GM18909 (cell line): Measurements from ENCODE around the gene SLC13A3.

Source experiments
- ATAC-seq: cut with Tn5 transposase; IDR thresholded peaks from one replicate; pipeline ENCODE4 v1.9.1; 2021; ENCODE audit warnings: mild to moderate bottlenecking; ENCODE audit not compliant: unreplicated experiment, poor library complexity

SLC13A3 gene

GRCh38 chr20:46651091-46651962 is at the start of gene SLC13A3:
Gene SLC13A3 (minus strand): TSS chr20:46651459. CDS start chr20:46651421, 38 bp downstream.
- ATAC-seq = no peak

GRCh38 chr20:46701057-46701456 is 49.8 kb upstream of the SLC13A3 start:
- ATAC-seq = no peak

DNA sequence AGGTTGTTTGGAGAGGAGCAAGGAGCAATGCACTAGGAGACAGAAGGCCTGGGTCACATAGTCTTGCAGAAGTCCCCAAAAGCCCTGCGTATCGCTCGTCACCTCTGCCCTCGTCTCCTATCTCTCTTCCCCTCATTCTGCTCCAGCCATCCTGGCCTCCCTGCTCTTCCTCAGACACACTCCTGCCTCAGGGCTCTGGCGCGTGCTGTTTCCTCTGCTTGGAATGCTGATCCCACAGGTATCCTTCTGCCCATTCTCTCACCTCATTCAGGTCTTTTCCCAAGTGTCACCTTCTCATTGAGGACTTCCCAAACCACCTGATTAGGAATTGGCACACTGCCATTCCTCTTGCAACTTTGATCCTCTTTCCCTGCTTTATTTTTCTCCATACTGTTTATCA is 49.2 kb upstream of the SLC13A3 start:
- no peak for ATAC-seq

- no peak for ATAC-seq
These were observed 48.5 kb upstream of the SLC13A3 start for GRCh38 chr20:46699651-46700359.

GRCh38 chr20:46698788-46699187 is 47.5 kb upstream of the SLC13A3 start:
- no peak for ATAC-seq

DNA sequence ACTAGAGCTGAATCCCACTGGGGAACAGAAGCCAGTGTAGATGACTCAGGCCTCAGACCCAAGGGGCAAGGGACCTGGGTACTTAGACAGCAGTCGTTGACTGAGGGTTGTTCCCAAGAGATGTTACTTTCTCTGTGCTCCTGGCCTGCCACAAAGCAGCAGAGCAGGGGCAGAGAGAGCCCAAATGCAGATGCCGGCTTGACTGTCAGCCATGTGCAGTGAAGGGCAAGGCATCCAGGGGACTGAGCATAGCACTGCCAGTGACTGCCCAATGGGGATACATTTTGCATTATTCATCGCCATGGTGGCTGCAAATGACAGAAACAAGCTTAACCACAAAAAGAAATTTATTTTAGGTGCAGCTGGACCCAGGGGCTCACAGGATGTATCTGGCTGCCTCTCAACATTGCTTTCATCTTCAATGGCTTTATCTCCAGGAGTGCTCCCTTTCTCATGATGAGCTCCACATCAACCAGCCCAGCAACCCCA is 45.6 kb upstream of the SLC13A3 start:
- ATAC-seq = no peak

GRCh38 chr20:46695892-46696291 is 44.6 kb upstream of the SLC13A3 start:
- no peak for ATAC-seq

DNA sequence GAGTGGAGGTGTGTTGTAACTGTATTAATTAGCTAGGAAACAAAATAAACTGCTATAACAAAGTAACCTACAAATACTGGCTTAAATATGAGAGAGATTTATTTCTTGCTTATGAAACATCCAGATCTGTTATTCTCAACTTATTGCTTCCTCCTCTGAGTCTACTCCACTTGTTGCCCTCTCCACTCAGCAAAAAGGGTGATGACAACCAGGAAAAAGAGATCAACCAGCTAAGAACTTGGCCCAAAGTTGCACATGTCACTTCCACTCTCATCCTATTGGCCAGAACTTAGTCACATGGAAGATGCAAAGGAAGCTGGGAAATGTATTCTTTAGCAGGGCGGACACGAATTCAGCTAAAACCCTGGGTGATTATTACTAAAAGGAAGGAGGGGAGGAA is 43.2 kb upstream of the SLC13A3 start:
- no peak for ATAC-seq

- no peak for ATAC-seq
These were observed 39.9 kb upstream of the SLC13A3 start for GRCh38 chr20:46691196-46691595.

- ATAC-seq = no peak
These were observed 39.2 kb upstream of the SLC13A3 start for GRCh38 chr20:46690219-46691106.

DNA sequence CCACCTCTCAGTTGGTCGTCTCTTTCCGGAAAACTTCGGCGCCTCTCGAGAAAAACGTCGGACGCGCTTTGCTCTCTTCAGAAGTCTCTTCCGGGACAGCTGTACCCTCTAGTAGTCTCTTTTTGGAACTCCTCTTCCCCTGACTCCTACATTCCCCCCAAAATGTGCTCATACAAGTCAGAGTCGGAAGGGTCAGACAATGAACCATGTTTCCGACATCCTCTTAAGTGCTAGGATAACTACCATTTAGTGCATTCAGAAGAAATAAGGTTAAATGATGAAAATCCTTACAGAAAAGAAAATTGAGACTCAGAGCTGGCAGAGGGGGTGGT is 38.5 kb upstream of the SLC13A3 start:
- no peak for ATAC-seq

DNA sequence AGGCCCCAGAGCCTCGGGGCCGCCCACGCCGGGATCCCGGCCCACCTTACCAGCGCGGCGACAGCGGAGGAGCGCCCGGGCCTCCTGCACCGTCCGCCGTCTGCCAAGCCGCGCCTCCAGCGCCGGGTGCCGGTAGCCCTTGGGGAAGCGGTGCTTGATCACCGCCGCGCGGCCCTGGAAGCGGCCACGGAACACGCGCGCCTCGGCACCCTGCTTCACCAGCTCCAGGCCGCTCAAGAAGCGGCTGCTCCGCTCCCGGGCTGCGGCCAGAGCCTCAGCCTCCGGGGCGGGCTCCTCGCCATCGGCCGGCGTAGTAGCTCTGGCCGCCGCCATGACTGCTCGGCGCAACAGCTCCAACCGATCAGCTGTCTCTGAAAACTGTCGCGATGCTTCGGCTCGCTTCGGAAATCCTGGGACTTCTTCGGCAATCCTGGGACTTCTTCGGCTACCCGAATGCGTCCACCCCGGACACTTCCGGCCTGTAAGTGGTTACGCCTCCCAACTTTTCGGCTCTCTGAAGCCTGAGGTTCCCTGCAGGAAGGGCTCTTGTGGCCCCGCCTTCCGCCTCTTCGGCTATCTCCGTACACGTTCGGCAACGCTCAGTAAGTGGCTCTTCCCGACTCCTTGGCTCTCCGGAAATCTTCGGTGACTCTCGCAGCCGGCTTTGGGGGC is 38.0 kb upstream of the SLC13A3 start, which contains the start of gene TP53RK:
Gene TP53RK (minus strand): TSS at position 363 of the 672 bp plus-strand sequence. CDS start 30 bp downstream, at position 333.
- ATAC-seq = peak; percentile 93

DNA sequence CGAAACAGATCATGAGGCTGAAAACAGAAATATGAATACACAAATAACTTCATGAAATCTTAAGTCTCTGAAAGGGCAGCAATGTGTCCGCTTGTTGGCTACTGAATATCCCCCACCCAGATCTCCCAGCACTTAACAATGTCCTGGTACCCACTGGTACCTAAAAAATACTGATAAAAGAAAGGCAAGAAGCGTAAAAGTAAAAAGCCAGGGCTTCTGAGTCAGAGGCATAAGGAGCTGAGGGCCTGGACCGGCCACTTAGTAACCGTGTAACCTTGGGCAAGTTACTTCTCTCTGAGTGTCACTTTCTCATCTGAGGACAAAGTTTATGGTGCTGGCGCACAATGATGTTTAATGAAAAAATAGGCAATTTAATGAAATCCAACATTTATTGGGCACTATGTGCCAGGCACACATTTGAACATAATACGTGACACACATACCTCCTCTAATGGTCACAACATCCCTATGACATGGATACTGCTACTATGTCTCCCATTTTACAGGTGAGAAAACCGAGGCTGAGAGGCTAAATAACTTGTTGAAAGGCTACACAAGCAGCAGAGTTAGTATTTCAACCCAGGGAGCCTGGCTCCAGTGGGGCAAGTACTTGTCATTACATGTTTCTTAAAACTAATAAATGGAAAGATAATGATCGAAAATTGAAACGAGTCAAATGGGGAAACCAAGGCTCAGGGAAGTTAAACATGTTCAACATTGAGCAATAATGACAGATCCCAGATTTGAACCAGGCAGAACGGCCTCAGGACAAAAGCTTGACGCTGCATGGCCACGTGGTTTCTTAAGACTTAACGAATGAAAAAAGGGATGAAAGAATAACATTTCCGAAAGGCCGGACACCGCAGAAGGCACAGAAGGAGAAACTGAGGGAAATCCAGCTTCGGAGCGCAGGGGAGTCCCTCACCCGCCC is 37.2 kb upstream of the SLC13A3 start:
- ATAC-seq = no peak

DNA sequence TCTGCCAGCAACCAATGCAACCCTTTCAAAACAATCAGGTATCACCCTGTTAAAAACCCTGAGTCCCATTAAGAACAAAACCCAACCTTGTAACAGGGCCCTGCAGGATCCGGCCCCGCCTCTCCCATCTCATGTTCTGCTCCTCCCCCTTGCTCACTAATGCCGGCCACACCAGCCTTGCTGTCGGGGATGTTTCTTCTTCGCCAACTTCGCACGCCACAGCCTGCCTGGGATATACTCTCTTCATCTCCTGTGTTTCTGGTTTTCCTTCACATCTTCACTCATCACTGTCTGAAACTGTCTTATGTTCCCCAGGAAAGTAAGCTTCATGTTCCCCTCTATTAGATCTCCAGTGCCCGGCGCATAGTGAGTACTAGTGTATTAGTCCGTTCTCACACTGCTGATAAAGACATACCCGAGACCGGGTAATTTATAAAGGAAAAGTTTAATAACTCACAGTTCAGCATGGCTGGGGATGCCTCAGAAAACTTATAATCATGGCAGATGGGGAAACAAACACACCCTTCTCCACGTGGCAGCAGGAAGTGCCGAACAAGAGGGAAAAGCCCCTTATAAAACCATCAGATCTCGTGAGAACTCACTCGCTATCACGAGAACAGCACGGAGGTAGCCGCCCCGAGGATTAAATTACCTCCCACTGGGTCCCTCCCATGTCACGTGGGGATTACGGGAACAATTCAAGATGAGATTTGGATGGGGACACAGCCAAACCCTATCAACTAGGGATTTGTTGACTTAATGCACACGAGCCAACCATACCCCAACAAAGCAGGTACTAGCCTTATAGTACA is 32.9 kb upstream of the SLC13A3 start:
- no peak for ATAC-seq

DNA sequence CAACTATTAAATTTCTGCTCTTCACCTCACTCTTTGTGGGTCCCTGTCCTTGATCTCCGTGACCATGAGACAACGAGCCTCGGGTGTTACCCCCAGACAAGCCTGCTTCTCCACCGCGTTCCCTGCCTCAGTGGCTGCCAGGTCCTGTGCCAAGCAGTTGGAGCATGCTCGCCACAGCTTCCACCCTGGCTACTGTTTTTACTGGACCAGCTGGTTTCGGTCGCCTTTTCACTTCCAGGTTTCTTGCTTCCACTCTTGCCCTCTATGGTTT is 32.3 kb upstream of the SLC13A3 start:
- ATAC-seq = no peak

DNA sequence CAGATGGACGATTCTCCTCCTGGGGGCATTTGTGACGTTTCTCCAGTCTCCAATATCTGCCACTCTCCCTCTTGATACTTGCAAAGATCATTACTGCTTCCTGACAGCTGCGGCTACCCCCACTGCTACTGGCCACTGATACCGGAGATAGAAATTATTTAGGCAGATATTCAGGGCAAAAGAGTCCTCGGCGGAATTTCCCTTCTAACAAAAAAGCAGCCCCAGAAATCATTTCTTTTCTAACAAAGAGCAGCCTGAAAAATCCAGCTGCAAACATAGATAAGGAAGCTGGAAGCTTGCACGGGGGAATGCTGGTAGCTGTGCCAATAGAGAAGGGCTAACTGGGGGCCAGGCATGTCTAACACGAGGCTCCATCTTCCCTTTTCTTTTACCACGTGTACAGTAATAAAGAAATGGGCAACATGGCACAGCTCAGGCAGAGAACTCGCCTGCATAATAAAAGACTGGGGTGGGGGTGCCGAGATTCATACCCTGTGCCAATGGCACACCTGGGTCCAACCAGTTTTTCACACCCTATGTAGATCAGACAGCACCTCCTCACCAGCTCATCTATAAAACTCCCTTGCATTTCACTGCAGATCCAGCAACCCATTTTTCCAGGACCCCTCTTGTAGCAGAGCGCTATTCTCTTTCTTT is 31.9 kb upstream of the SLC13A3 start:
- ATAC-seq = no peak

GRCh38 chr20:46682063-46682821 is 31.0 kb upstream of the SLC13A3 start:
- no peak for ATAC-seq
